HepG2 (cell line): ENCODE measurements around the gene HOMEZ. TPM values are rescaled to one million over a fixed set of nuclear protein-coding genes. Genes with fewer than 3 reads are reported as not detected.

Source experiments
- FOXJ3 ChIP-seq: sonication (generic); formaldehyde crosslinking; IDR thresholded peaks from 2 replicates; pipeline ENCODE4 v1.4.0; 2020; ENCODE audit warnings: missing genetic modification reagents, mild to moderate bottlenecking, borderline replicate concordance
- NR1H2 ChIP-seq: sonication (generic); formaldehyde crosslinking; IDR thresholded peaks from 2 replicates; pipeline ENCODE4 v1.8.1; 2022; ENCODE audit warnings: low read depth, missing genetic modification reagents, borderline replicate concordance
- NR2C2 ChIP-seq: sonication (generic); formaldehyde crosslinking; IDR thresholded peaks from 2 replicates; pipeline ENCODE4 v1.4.0; 2020; ENCODE audit warnings: missing genetic modification reagents, mild to moderate bottlenecking, moderate library complexity, borderline replicate concordance
- TCF7 ChIP-seq: sonication (generic); IDR thresholded peaks from 2 replicates; pipeline ENCODE4 v1.6.1; 2016; ENCODE audit warnings: antibody characterized with exemption, low read depth
- U2AF2 ChIP-seq: fragments of 200-400 bp; formaldehyde crosslinking; IDR thresholded peaks from 2 replicates; pipeline ENCODE4 v1.6.1; 2017; ENCODE audit warnings: low read depth, mild to moderate bottlenecking, low read length
- ZNF709 ChIP-seq: sonication (generic); formaldehyde crosslinking; IDR thresholded peaks from 2 replicates; pipeline ENCODE4 v1.5.0; 2020; ENCODE audit warnings: mild to moderate bottlenecking, missing genetic modification reagents
- ZNF878 ChIP-seq: sonication (generic); formaldehyde crosslinking; IDR thresholded peaks from 2 replicates; pipeline ENCODE4 v1.8.1; 2023; ENCODE audit warnings: mild to moderate bottlenecking, missing genetic modification reagents, moderate library complexity
- polyA plus RNA-seq, 8 experiments: library from polyadenylated mRNA; depleted of rRNA in 3 of 8; stranded (reverse) in 7 of 8; unstranded in 1 of 8; fragments of >200 nt; fragmentation: Illumina TruSeq in 4 of 8; extraction: Trizol in 4 of 8; gene quantifications; 2 replicates each; pipeline versions ENCODE4 v1.2.1 to v1.2.3, GENCODE V29; 2011 to 2016; ENCODE audit warnings: low read depth in 4 of 8, missing spikeins in 1 of 8, mixed read lengths in 1 of 8; ENCODE audit not compliant: insufficient read depth in 1 of 8
- total RNA-seq, 5 experiments: library from RNA; depleted of rRNA; stranded (reverse); fragments of >200 nt; fragmentation: Illumina TruSeq; extraction: Trizol; gene quantifications; 2 replicates each; pipeline ENCODE4 v1.2.3, GENCODE V29; 2016; ENCODE audit warnings: low read depth in 1 of 5
- TF ChIP-seq, protein P1 (sequence below): sonication (generic); formaldehyde crosslinking; IDR thresholded peaks from 2 replicates; pipeline ENCODE4 v1.5.0; 2020; ENCODE audit warnings: mild to moderate bottlenecking, missing genetic modification reagents, borderline replicate concordance
- TF ChIP-seq, protein P2 (sequence below): sonication (generic); formaldehyde crosslinking; IDR thresholded peaks from 2 replicates; pipeline ENCODE4 v1.8.0; 2023; ENCODE audit warnings: mild to moderate bottlenecking, missing genetic modification reagents
- TF ChIP-seq, protein P3 (sequence below): sonication (generic); formaldehyde crosslinking; IDR thresholded peaks from 2 replicates; pipeline ENCODE4 v1.4.0; 2020; ENCODE audit warnings: mild to moderate bottlenecking, missing genetic modification reagents, borderline replicate concordance
- TF ChIP-seq, protein P4 (sequence below): sonication (generic); formaldehyde crosslinking; IDR thresholded peaks from 2 replicates; pipeline ENCODE4 v1.5.0; 2020; ENCODE audit warnings: mild to moderate bottlenecking, missing genetic modification reagents
- TF ChIP-seq, protein P5 (sequence below): sonication (generic); formaldehyde crosslinking; conservative IDR thresholded peaks from 2 replicates; pipeline ENCODE4 v1.8.1; 2023; ENCODE audit warnings: missing genetic modification reagents

Gene HOMEZ
- total and polyA plus RNA-seq, 2 of the 13 experiments (the other 11 are each of a cell fraction or from before 2014, with no cell fraction given) = 14.5 to 31.8 TPM

DNA sequence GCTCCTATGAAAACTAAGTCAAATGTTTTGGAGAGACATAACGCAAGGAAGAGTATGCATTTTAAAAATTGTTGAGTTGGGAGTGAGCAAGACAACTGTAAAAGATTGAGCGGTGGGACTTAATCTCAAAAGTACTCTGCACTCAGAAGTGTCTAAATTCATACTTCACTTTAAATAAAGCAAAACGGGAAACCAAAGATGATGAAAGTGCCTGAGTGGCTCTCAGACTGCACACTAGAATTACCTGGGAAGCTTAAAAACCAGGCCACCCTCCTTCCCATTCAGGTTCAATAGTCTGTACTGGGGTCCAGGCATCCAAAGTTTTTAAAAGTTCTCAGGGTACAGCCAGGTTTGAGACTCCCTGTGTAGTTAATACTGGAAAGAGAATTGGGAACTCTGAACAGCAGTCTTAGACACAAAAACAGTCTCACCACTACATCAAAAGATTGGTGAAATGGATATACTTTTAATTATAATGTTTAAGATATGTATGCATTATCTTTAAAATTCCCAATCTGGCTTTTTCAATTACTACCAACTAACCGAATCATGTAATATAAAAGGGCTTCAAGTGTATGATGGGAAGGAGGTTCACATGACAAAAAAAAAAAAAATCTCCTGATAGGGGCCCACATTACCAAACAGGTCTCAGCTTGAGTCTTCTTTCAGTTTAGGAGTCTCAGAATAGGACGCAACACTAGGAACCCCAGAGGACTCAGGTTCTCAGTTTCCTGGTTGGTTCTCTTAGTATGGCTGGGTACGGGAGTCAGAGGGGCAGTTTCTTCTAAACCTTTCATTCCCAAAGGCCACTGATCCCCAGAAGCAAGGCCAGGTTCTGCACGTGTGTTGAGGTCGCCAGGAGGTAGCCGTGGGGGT is 1.0 kb downstream of the HOMEZ start (continued):
- TF ChIP-seq, protein P1, sequence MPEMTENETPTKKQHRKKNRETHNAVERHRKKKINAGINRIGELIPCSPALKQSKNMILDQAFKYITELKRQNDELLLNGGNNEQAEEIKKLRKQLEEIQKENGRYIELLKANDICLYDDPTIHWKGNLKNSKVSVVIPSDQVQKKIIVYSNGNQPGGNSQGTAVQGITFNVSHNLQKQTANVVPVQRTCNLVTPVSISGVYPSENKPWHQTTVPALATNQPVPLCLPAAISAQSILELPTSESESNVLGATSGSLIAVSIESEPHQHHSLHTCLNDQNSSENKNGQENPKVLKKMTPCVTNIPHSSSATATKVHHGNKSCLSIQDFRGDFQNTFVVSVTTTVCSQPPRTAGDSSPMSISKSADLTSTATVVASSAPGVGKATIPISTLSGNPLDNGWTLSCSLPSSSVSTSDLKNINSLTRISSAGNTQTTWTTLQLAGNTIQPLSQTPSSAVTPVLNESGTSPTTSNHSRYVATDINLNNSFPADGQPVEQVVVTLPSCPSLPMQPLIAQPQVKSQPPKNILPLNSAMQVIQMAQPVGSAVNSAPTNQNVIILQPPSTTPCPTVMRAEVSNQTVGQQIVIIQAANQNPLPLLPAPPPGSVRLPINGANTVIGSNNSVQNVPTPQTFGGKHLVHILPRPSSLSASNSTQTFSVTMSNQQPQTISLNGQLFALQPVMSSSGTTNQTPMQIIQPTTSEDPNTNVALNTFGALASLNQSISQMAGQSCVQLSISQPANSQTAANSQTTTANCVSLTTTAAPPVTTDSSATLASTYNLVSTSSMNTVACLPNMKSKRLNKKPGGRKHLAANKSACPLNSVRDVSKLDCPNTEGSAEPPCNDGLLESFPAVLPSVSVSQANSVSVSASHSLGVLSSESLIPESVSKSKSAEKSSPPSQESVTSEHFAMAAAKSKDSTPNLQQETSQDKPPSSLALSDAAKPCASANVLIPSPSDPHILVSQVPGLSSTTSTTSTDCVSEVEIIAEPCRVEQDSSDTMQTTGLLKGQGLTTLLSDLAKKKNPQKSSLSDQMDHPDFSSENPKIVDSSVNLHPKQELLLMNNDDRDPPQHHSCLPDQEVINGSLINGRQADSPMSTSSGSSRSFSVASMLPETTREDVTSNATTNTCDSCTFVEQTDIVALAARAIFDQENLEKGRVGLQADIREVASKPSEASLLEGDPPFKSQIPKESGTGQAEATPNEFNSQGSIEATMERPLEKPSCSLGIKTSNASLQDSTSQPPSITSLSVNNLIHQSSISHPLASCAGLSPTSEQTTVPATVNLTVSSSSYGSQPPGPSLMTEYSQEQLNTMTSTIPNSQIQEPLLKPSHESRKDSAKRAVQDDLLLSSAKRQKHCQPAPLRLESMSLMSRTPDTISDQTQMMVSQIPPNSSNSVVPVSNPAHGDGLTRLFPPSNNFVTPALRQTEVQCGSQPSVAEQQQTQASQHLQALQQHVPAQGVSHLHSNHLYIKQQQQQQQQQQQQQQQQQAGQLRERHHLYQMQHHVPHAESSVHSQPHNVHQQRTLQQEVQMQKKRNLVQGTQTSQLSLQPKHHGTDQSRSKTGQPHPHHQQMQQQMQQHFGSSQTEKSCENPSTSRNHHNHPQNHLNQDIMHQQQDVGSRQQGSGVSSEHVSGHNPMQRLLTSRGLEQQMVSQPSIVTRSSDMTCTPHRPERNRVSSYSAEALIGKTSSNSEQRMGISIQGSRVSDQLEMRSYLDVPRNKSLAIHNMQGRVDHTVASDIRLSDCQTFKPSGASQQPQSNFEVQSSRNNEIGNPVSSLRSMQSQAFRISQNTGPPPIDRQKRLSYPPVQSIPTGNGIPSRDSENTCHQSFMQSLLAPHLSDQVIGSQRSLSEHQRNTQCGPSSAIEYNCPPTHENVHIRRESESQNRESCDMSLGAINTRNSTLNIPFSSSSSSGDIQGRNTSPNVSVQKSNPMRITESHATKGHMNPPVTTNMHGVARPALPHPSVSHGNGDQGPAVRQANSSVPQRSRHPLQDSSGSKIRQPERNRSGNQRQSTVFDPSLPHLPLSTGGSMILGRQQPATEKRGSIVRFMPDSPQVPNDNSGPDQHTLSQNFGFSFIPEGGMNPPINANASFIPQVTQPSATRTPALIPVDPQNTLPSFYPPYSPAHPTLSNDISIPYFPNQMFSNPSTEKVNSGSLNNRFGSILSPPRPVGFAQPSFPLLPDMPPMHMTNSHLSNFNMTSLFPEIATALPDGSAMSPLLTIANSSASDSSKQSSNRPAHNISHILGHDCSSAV (CRISPR knock-in tag) = no peak
- no peak for TF ChIP-seq NR1H2
- TF ChIP-seq, protein P2, sequence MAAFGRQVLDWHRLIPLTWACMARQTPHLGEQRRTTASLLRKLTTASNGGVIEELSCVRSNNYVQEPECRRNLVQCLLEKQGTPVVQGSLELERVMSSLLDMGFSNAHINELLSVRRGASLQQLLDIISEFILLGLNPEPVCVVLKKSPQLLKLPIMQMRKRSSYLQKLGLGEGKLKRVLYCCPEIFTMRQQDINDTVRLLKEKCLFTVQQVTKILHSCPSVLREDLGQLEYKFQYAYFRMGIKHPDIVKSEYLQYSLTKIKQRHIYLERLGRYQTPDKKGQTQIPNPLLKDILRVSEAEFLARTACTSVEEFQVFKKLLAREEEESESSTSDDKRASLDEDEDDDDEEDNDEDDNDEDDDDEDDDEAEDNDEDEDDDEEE (CRISPR knock-in tag) = no peak
- TF ChIP-seq U2AF2 = no peak
- TF ChIP-seq, protein P3, sequence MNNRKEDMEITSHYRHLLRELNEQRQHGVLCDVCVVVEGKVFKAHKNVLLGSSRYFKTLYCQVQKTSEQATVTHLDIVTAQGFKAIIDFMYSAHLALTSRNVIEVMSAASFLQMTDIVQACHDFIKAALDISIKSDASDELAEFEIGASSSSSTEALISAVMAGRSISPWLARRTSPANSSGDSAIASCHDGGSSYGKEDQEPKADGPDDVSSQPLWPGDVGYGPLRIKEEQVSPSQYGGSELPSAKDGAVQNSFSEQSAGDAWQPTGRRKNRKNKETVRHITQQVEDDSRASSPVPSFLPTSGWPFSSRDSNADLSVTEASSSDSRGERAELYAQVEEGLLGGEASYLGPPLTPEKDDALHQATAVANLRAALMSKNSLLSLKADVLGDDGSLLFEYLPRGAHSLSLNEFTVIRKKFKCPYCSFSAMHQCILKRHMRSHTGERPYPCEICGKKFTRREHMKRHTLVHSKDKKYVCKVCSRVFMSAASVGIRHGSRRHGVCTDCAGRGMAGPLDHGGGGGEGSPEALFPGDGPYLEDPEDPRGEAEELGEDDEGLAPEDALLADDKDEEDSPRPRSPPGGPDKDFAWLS = no peak
- no peak for TF ChIP-seq FOXJ3 (CRISPR knock-in tag)
- no peak for TF ChIP-seq ZNF878 (CRISPR knock-in tag)
- TF ChIP-seq, protein P4, sequence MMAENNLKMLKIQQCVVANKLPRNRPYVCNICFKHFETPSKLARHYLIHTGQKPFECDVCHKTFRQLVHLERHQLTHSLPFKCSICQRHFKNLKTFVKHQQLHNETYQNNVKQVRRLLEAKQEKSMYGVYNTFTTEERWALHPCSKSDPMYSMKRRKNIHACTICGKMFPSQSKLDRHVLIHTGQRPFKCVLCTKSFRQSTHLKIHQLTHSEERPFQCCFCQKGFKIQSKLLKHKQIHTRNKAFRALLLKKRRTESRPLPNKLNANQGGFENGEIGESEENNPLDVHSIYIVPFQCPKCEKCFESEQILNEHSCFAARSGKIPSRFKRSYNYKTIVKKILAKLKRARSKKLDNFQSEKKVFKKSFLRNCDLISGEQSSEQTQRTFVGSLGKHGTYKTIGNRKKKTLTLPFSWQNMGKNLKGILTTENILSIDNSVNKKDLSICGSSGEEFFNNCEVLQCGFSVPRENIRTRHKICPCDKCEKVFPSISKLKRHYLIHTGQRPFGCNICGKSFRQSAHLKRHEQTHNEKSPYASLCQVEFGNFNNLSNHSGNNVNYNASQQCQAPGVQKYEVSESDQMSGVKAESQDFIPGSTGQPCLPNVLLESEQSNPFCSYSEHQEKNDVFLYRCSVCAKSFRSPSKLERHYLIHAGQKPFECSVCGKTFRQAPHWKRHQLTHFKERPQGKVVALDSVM (CRISPR knock-in tag) = no peak
- 0 out of 2 replicates have a peak, but pooled peaks have one; percentile 34 for TF ChIP-seq ZNF709
- TF ChIP-seq, protein P5, sequence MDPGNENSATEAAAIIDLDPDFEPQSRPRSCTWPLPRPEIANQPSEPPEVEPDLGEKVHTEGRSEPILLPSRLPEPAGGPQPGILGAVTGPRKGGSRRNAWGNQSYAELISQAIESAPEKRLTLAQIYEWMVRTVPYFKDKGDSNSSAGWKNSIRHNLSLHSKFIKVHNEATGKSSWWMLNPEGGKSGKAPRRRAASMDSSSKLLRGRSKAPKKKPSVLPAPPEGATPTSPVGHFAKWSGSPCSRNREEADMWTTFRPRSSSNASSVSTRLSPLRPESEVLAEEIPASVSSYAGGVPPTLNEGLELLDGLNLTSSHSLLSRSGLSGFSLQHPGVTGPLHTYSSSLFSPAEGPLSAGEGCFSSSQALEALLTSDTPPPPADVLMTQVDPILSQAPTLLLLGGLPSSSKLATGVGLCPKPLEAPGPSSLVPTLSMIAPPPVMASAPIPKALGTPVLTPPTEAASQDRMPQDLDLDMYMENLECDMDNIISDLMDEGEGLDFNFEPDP (CRISPR knock-in tag) = no peak
- 0 out of 2 replicates have a peak, but pooled peaks have one; percentile 29 for TF ChIP-seq NR2C2 (CRISPR knock-in tag)
- TF ChIP-seq TCF7 = no peak
